ENCODE data around the gene IGFALS.

IGFALS gene

GRCh38 chr16:1745181-1745899 lies 48.2 kb downstream of the IGFALS start:
- DNase-seq (ENCODE audit: low read depth in 2 of 2, low spot score in 1 of 2), result no peak

GRCh38 chr16:1744338-1744840 lies 49.1 kb downstream of the IGFALS start:
- DNase-seq (ENCODE audit: low read depth in 2 of 2, low spot score in 1 of 2), result no peak

- no peak for DNase-seq (ENCODE audit: low read depth in 2 of 2, low spot score in 1 of 2)
Observed at GRCh38 chr16:1743376-1744337, 49.8 kb downstream of the IGFALS start.

GRCh38 chr16:1741553-1742165 lies 51.8 kb downstream of the IGFALS start:
- DNase-seq (ENCODE audit: low read depth in 2 of 2, low spot score in 1 of 2), result no peak

- no peak for DNase-seq (ENCODE audit: low read depth in 2 of 2, low spot score in 1 of 2)
Observed at GRCh38 chr16:1740781-1741490, 52.6 kb downstream of the IGFALS start.

All from stimulated activated CD8-positive, alpha-beta memory T cell treated with anti-CD3 and anti-CD28 coated beads, Interleukin-4, amount 100 ng/mL, for 4 hours (primary cell).